Measurements from ENCODE around the gene OXSR1. TPM values are rescaled to one million over a fixed set of nuclear protein-coding genes. Genes with fewer than 3 reads are reported as not detected.
"Not testable (repeated sequence)": the region's sequence is repeated elsewhere in the genome, so short reads cannot be mapped to it uniquely, and the experiment has no call there.

The OXSR1 gene
- total RNA-seq, 3 donors from 2014 or later, result 40.2 to 44.0 (median 41.9) TPM

DNA sequence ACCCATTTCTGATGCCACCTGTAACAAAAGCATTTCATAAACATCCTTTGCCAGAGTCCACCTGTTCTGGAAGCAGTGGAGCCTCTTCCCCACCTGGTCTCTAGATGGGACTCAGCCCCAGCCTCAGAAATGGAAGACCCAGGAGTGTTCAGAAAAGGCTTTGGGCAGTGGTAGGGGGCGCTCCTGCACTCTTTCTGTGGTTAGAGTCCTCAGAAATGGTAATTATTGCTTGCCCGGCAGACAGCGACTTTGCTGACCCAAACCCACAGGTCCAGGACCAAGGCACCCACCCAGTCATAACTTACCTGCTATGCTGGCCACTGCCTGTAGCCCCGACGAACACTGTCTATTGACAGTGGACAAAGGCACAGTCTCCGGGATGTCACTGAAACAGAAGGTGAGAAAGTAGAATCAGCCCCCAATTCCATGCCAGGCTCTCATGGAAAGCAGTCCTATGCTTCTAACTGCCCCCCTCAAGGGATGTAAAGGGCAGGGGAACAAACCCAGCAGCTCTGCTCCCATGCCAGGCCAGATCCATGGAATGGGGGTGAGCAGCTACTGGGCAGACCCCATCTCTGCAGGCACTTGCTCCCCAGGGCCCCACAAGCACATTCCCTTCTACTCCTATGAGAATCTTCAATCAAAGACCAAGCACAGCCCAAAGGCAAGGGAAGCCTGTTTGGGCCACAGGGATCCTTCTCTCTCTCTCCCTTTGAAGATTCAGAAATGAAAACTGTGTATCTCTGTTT lies 33.5 kb upstream of the OXSR1 start:
- intact Hi-C loops (cut with DNase I, micrococcal nuclease), result loop anchor here in 1 of 2 donors (10.0 kb wide), 1 partner anchor 87 kb away; no protein-coding TSS in a partner anchor
- ATAC-seq (no peak), DNase-seq (peak; percentile 37 to 59 (median 53))
- Histone ChIP-seq H3K4me3 (no peak overlapping the region), H3K9me3 (no peaks in the 10 kb centered on the region), H3K4me1 (ENCODE audit: low read depth) (peaks cover 32% of the 10 kb centered on the region), H3K36me3 (ENCODE audit: low read depth) (peaks cover 3% of the 10 kb centered on the region)
- TF ChIP-seq, protein P1, sequence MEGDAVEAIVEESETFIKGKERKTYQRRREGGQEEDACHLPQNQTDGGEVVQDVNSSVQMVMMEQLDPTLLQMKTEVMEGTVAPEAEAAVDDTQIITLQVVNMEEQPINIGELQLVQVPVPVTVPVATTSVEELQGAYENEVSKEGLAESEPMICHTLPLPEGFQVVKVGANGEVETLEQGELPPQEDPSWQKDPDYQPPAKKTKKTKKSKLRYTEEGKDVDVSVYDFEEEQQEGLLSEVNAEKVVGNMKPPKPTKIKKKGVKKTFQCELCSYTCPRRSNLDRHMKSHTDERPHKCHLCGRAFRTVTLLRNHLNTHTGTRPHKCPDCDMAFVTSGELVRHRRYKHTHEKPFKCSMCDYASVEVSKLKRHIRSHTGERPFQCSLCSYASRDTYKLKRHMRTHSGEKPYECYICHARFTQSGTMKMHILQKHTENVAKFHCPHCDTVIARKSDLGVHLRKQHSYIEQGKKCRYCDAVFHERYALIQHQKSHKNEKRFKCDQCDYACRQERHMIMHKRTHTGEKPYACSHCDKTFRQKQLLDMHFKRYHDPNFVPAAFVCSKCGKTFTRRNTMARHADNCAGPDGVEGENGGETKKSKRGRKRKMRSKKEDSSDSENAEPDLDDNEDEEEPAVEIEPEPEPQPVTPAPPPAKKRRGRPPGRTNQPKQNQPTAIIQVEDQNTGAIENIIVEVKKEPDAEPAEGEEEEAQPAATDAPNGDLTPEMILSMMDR (IDR thresholded peaks at IDR 0.05), result no peak

DNA sequence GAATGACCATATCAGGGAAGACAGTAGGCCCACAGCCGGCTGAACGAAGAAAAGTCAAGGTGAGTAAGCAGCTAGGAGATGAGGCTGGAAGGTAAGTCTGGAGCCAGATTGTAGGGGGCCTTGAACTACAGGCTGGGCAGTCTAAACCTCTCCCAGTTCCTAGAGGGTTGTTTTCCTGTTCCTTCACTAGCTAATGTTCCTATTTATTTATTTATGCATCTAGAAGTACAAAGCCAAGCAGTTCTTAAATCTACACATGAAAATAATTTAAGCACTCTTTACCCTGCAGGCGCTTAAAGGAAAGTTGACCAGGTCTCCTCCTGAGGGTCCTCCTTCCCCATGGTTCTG lies 32.2 kb upstream of the OXSR1 start:
- H3K36me3 ChIP-seq (ENCODE audit: low read depth), result no peaks in the 10 kb centered on the region
- DNase-seq, result no peak

DNA sequence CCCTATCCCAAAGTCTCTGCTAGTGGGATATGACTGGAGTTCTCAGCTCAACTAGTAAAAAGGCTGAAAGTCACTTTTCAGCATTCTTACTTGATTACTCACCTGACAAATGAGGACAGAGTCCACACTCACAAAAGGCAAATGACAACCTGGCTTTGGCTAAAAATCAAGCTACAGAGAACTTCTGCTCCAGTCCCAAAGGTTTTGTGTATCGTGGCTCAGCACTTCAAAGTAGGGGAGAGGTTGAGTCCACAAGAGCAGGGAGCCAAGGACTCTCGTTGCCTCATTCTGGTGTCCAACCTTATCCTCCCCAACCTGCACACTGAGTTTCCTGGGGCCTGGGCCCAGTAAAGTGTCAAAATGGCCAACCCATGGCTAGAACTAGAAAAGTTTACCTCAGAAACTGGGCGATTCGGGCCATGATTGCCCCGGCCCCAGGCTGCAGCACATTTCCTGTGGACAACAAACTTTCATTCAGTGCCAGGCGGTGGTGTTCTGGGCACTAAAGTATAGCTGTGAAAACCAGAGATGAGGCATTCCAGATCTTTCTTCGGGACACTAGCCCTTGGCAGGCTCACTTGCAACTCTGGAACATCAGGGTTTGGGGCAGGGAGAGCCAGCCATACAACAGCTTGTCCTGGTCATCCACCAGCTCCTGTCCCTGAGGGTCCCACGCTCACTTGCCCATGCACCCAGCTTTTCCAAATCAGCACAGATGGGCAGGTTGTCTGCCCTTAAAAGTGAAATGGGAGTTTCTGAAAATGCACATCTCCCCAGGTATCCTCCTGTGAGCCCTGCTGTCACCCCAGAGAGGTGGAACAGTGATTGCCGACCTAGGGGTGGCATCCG lies 31.6 kb upstream of the OXSR1 start:
- peak in 2 of 3 donors; percentile 27 to 45 for DNase-seq
- intact Hi-C loops (cut with DNase I, micrococcal nuclease), result loop anchor here in 1 of 2 donors (10.0 kb wide), 1 partner anchor 89 kb away; no protein-coding TSS in a partner anchor
- Histone ChIP-seq H3K4me3 (no peak overlapping the region), H3K4me1 (ENCODE audit: low read depth) (peaks cover 32% of the 10 kb centered on the region), H3K36me3 (ENCODE audit: low read depth) (no peaks in the 10 kb centered on the region), H3K9me3 (no peaks in the 10 kb centered on the region)
- peak; percentile 14 for ATAC-seq
- TF ChIP-seq, protein P1 (IDR thresholded peaks at IDR 0.05), result no peak

More for the DNA sequence above, 32.2 kb upstream of the OXSR1 start:
- no peak overlapping the region for H3K4me3 ChIP-seq
- ATAC-seq, result no peak
- H3K9me3 ChIP-seq, result no peaks in the 10 kb centered on the region
- H3K4me1 ChIP-seq (ENCODE audit: low read depth), result peaks cover 32% of the 10 kb centered on the region
- TF ChIP-seq, protein P1 (IDR thresholded peaks at IDR 0.05), result no peak
- intact Hi-C loops (cut with DNase I, micrococcal nuclease), result loop anchor here in 1 of 2 donors (10.0 kb wide), 1 partner anchor 88 kb away; no protein-coding TSS in a partner anchor

DNA sequence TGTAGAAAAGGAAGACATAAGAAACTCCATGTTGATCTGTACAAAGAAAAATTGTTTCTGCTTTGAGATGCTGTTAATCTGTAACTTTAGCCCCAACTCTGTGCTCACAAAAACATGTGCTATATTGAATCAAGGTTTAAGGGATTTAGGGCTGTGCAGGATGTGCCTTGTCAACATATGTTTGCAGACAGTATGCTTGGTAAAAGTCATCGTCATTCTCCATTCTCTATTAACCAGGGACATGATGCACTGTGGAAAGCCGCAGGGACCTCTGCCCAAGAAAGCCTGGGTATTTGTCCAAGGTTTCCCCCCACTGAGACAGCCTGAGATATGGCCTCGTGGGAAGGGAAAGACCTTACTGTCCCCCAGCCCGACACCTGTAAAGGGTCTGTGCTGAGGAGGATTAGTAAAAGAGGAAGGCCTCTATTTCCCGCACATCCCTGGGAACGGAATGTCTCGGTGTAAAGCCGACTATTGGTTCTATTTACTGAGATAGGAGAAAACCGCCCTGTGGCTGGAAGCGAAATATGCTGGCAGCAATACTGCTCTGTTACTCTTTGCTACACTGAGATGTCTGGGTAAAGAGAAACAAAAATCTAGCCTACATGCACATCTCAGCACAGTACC lies 30.7 kb upstream of the OXSR1 start:
- intact Hi-C loops (cut with DNase I, micrococcal nuclease), result loop anchor here in 1 of 2 donors (10.0 kb wide), 1 partner anchor 90 kb away; no protein-coding TSS in a partner anchor

DNA sequence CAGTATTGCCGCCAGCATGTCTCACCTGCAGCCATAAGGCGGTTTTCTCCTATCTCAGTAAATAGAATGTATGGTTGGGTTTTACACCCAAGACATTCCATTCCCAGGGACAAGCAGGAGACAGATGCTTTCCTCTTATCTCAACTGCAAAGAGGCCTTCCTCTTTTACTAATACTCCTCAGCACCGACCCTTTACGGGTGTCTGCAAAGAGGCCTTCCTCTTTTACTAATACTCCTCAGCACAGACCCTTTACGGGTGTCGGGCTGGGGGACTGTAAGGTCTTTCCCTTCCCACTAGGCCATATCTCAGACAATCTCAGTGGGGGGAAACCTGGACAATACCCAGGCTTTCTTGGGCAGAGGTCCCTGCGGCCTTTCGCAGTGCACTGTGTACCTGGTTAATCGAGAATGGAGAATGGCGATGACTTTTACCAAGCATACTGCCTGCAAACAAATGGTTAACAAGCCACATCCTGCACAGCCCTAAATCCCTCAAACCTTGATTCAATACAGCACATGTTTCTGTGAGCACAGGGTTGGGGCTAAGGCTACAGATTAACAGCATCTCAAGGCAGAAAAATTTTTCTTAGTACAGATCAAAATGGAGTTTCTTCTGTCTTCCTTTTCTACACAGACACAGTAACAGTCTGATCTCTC lies 29.6 kb upstream of the OXSR1 start:
- ATAC-seq; H3K36me3 ChIP-seq (ENCODE audit: low read depth); H3K9me3 ChIP-seq: not testable (repeated sequence)
- DNase-seq, result peak in 1 of 3 donors; percentile 27
- Histone ChIP-seq H3K4me1 (ENCODE audit: low read depth) (peaks cover 36% of the 10 kb centered on the region), H3K4me3 (peak overlapping the region; percentile 79)
- intact Hi-C loops (cut with DNase I, micrococcal nuclease), result loop anchor here in 1 of 2 donors (10.0 kb wide), 1 partner anchor 91 kb away; no protein-coding TSS in a partner anchor

More for the DNA sequence above, 30.7 kb upstream of the OXSR1 start:
- not testable (repeated sequence) for H3K4me3 ChIP-seq; DNase-seq; ATAC-seq; H3K36me3 ChIP-seq (ENCODE audit: low read depth); H3K9me3 ChIP-seq
- peaks cover 33% of the 10 kb centered on the region for H3K4me1 ChIP-seq (ENCODE audit: low read depth)

DNA sequence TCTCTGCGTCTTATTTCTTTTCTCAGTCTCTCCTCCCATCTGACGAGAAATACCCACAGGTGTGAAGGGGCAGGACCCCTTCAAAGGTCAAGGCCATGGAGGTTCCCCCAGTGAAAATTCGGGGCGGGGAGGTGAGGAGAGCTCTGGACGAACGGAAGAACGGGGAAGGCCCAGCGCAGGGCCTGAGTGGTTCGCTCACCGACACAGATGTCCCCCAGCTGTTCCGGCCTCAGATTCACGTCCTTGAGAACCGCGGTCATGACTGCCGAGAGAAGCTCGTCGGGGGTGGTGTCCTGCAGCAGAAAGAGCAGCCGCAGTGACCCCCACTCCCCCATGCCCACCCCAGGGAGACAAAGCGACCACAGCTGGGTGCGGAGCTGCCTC lies 29.0 kb upstream of the OXSR1 start:
- ATAC-seq (no peak), DNase-seq (peak in 1 of 3 donors; percentile 48)
- TF ChIP-seq, protein P1 (IDR thresholded peaks at IDR 0.05), result no peak
- Histone ChIP-seq H3K4me3 (peak overlapping the region; percentile 79), H3K9me3 (no peaks in the 10 kb centered on the region), H3K36me3 (ENCODE audit: low read depth) (no peaks in the 10 kb centered on the region), H3K4me1 (ENCODE audit: low read depth) (peaks cover 34% of the 10 kb centered on the region)
- intact Hi-C loops (cut with DNase I, micrococcal nuclease), result loop anchor here in 1 of 2 donors (10.0 kb wide), 1 partner anchor 92 kb away; no protein-coding TSS in a partner anchor
